HG03378 (cell line): Measurements from ENCODE around the gene FAIM.
"Not testable (repeated sequence)": the region's sequence is repeated elsewhere in the genome, so short reads cannot be mapped to it uniquely, and the experiment has no call there.

Experiments used
- ATAC-seq: cut with Tn5 transposase; IDR thresholded peaks from one replicate; pipeline ENCODE4 v1.9.1; 2021; ENCODE audit warnings: mild to moderate bottlenecking, moderate library complexity; ENCODE audit not compliant: unreplicated experiment

FAIM gene

GRCh38 chr3:138600100-138600745 lies 8.3 kb upstream of the FAIM start:
- ATAC-seq: no peak

- not testable (repeated sequence) for ATAC-seq
Measured at GRCh38 chr3:138601661-138602060, 6.9 kb upstream of the FAIM start.

DNA sequence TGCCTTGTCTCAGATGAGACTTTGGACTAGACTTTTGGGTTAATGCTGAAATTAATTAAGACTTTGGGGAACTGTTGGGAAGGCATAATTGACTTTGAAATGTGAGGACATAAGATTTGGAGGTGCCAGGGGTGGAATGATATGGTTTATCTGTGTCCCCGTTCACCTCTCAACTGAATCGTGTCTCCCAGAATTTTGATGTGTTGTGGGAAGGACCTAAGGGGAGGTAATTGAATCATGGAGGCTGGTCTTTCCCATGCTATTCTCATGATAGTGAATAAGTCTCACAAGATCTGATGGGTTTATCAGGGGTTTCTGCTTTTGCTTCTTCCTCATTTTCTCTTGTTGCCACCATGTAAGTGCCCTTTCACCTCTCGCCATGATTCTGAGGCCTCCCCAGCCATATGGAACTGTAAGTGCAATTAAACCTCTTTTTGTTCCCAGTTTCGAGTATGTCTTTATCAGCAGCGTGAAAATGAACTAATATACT lies 4.4 kb upstream of the FAIM start:
- ATAC-seq: not testable (repeated sequence)

DNA sequence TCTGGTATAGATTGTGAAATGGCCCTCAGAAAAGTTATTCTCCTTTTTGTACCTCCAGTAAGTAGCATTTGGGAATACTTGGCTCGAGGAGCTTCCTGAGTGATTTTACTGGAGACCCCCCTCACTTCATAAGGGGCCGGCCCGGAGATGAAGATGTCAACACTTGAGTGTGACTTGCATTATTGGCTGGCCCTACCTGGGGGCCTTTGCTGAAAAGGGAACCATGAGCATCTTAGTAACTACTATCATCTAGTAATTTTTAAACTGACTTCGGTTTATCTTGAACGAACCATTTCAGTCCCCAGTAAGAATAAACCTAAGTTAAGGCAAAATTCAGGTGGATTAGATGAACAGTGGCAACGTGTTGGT lies 1.3 kb downstream of the FAIM start:
- no peak for ATAC-seq

DNA sequence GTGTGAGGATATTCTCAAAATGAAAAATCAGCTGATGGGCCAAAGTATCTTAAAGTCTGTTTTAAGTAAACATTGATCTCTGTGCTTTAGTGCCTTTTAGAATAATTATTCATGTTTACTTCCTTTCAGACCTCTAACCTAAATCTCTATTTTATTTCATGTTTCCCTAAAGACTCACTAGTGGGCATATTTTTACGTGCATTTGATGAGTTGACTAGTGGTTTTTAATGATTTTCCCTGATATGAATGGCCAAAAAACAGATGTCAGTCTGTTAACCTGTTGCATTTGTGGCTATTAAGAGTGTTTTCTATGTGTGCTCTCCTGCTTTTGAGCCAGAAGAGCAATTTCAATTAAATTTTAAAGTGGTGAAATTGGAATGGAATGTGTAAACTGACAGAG lies 6.9 kb downstream of the FAIM start:
- ATAC-seq: no peak

- no peak for ATAC-seq
Measured at GRCh38 chr3:138620431-138620830, 11.9 kb downstream of the FAIM start.

- no peak for ATAC-seq
Measured at GRCh38 chr3:138624518-138624917, 15.9 kb downstream of the FAIM start.

GRCh38 chr3:138625707-138626365 lies 17.3 kb downstream of the FAIM start:
- no peak for ATAC-seq

DNA sequence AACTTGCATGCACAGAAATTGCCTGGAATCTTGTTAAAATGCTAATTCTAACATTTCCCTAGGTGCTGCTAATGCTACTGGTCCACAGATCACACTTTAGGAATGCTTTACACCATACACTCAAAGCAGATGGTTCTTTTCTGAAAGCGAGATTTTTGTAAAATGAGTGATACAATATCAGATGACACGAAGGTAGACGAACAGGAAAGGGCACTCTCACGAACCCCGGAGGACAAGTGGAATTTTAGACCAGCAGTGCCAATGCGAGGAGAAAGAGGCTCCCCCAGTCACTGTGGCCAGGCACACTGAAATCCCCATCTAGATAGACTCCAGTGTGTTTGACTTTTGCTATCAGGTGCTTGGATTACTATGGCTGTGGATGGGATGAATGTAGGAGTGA lies 21.0 kb downstream of the FAIM start:
- no peak for ATAC-seq

DNA sequence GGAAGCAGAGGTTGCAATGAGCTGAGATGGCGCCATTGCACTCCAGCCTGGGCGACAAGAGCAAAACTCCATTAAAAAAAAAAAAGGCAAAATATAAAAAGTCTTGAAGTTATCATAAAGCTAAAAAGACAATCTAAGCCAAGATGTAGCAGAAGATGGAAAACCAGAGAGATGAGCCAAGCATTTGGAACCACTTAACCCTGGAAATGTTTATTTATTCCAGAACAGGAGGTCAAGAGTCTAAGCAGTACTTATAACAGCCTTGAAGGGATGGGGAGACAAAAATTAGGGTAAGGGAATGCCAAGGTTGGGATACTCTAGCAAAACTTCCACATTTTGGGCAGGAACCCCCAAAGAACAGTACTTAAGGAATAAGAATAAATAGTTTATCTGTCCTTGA lies 30.1 kb downstream of the FAIM start:
- no peak for ATAC-seq

- ATAC-seq: no peak
Measured at GRCh38 chr3:138640537-138640936, 32.0 kb downstream of the FAIM start.

- no peak for ATAC-seq
Measured at GRCh38 chr3:138642226-138642926, 33.8 kb downstream of the FAIM start.

DNA sequence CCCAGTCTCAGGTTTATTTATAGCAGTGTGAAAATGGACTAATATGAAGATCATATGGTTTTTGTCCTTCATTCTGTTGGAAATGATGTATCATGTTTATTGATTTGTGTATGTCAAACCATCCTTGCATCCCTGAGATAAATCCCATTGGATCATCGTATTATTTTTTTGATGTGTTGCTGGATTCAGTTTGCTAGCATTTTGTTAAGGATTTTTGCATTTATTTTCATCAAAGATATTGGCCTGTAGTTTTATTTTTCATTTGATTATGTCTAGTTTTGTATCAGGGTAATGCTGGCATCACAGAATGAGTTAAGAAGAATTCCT lies 34.3 kb downstream of the FAIM start:
- no peak for ATAC-seq

DNA sequence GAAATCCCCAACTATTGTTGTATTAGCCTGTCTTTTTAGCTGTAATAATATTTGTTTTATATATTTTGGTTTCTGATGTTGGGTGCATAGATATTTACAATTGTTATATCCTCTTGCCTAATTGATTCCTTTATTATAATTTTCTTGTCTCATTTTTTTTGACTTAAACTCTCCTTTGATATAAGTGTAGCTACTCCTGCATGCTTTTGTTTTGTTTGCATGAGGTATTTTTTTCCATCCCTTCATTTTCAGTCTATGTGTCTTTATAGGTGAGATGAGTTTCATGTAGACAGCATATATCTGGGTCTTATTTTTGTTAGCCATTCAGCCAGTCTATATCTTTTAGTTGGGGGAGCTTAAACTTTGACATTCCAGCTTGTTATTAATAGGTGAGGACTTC lies 37.4 kb downstream of the FAIM start:
- ATAC-seq: no peak

GRCh38 chr3:138646513-138646912 lies 37.9 kb downstream of the FAIM start:
- ATAC-seq: no peak

GRCh38 chr3:138649134-138649533 lies 40.6 kb downstream of the FAIM start:
- no peak for ATAC-seq

DNA sequence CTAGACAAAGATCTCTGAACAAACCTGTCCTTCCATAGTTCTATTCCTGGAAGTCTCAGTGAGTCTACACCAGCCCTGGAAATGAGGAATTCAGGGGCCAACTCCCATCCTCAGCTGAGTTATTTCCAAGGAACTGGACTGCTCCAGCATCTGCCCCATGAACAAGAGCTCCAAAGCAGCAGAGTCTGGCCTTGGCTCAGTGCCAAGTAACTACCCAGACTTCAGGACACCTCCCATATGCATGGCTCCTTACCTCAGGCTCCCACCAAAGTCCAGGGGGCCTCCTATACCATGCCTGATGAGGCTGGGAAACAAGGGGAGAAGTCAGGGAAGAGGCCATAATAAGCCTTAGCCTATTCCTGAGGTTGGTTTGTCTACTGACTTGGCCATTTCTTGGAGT lies 45.0 kb downstream of the FAIM start:
- ATAC-seq: no peak

GRCh38 chr3:138657508-138657907 lies 48.9 kb downstream of the FAIM start:
- ATAC-seq: no peak

DNA sequence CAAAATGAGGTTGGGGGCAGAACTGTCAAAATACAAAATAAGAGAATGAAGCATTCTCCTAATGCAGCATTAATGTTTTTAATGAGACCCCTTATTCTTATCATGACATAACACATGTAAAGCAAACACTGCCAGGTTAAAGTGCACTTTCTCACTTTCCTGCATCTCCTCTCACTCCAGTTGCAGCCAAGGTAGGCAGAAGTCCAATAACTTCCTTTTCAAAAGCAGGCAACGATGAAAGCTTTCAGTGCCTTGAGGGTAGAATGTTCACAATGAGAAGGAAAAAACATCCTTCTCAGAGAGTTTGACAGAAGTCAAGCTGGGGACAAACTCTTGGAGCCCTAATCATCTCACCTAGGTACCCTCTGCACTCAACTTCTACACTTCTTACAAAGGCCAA lies 59.5 kb downstream of the FAIM start:
- ATAC-seq: no peak

DNA sequence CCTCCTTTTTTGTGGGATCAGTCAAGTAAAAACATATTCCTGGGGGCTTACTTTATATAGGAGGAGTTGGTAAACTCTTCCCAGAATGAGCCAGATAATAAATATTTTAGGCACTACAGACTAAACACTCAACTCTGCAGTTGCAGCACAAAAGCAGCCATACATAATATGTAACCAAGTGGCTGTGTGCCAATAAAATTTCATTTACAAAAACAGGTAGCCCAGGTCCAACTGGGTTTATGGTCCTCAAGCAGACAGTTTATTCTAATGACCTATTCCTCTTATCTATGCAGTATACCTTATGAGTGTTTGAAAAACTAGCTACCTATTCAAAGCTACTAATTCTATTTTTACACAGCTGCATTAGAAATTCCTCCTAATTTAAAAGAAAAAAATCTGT lies 61.8 kb downstream of the FAIM start:
- ATAC-seq: no peak

DNA sequence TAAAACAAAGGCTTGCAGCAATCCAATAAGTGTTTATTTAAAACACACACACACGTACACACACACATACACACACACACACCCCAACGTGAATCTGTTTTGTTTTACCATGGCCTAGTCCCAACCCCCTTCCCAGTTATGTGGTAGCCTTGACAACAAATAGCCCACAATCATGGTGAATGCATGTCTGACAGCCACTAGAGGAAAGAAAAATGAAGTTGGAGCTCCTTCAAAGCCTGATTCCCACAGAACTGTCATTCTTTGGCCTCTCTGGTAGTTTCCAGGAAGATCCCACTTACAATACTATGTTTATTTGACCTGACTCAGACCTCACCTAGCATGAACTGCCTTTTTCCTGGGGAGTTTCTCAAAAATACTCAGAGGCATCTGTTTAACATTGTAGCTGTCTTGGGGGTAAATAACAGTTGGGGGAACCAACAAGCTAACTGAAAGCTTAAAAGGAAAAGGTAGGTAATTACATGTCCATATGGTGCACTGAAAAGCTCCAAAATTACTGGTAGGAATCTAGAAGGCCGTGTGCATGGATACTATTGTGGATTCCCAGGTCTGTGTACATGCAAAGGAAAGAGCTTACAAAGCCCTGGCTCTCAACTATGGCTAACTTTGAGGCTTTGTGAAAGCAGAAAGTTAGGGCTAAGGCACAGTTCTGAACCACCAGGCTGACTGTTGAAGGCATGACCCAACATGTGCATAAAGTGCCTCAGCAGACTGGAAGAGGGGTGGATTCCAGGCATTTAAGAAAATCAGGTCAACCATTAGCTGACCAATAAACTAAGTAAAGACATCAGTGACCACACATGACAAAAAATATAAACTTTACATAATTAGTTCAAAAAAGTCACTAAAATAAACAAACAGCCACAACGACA lies 65.3 kb downstream of the FAIM start:
- ATAC-seq: no peak
